Fibroblast of the aortic adventitia (primary cell): ENCODE results near the gene YTHDF1. TPM values are rescaled to one million over a fixed set of nuclear protein-coding genes. Genes with fewer than 3 reads are reported as not detected.

Source experiments
- DNase-seq: peaks from one replicate; pipeline ENCODE4 v3.0.0-alpha.2; 2010; ENCODE audit warnings: low read depth
- H3K4me3 ChIP-seq: 2 replicates; pipeline ENCODE4 v1.5.1; 2011; ENCODE audit warnings: low read depth, mild to moderate bottlenecking, control low read depth, low read length, moderate library complexity
- CTCF ChIP-seq: IDR thresholded peaks from 2 replicates; pipeline ENCODE4 v1.5.1; 2011; ENCODE audit warnings: mild to moderate bottlenecking, low read length, control low read depth, inconsistent platforms; ENCODE audit not compliant: insufficient read depth
- total RNA-seq: library from RNA; depleted of rRNA; stranded (reverse); fragments of >200 nt; gene quantifications from 2 replicates; pipeline ENCODE4 v1.2.3, GENCODE V29; 2012; ENCODE audit warnings: low replicate concordance

YTHDF1 gene
- total RNA-seq, 1 donor = 24.8 TPM

- DNase-seq = no peak
- no peak for TF ChIP-seq CTCF
- no peak overlapping the region for H3K4me3 ChIP-seq
Measured at GRCh38 chr20:63241272-63241671, 25.3 kb upstream of the YTHDF1 start.

- no peak for TF ChIP-seq CTCF
- H3K4me3 ChIP-seq = no peak overlapping the region
- DNase-seq = no peak
Measured at GRCh38 chr20:63240004-63240403, 24.1 kb upstream of the YTHDF1 start.

- no peak overlapping the region for H3K4me3 ChIP-seq
- no peak for TF ChIP-seq CTCF
- DNase-seq = no peak
Measured at GRCh38 chr20:63239431-63239830, 23.5 kb upstream of the YTHDF1 start.

GRCh38 chr20:63238514-63239125 is 22.7 kb upstream of the YTHDF1 start:
- DNase-seq = no peak
- TF ChIP-seq CTCF = no peak
- no peak overlapping the region for H3K4me3 ChIP-seq

GRCh38 chr20:63238031-63238430 is 22.1 kb upstream of the YTHDF1 start:
- TF ChIP-seq CTCF = no peak
- no peak overlapping the region for H3K4me3 ChIP-seq
- no peak for DNase-seq

GRCh38 chr20:63236116-63236837 is 20.3 kb upstream of the YTHDF1 start:
- DNase-seq = no peak
- TF ChIP-seq CTCF = no peak
- H3K4me3 ChIP-seq = no peak overlapping the region
